Measurements from ENCODE around the gene CCHCR1. TPM values are rescaled to one million over a fixed set of nuclear protein-coding genes. Genes with fewer than 3 reads are reported as not detected.
"Not testable (repeated sequence)": the region's sequence is repeated elsewhere in the genome, so short reads cannot be mapped to it uniquely, and the experiment has no call there.

CCHCR1 gene
- total RNA-seq, 1 donor from 2014 or later = 48.6 TPM

GRCh38 chr6:31202259-31203166, 44.9 kb upstream of the CCHCR1 start:
- no peak for DNase-seq (ENCODE audit: low read depth, low spot score)
- H3K9me3 Mint-ChIP-seq = peaks cover 3% of the 10 kb centered on the region
- no peaks in the 10 kb centered on the region for H3K36me3 Mint-ChIP-seq (ENCODE audit: low read depth)
- H3K4me3 Mint-ChIP-seq = peak overlapping the region; percentile 59
- no peak overlapping the region for H3K27ac Mint-ChIP-seq (ENCODE audit: unreplicated experiment)
- no peaks in the 10 kb centered on the region for H3K27me3 Mint-ChIP-seq (ENCODE audit: low read depth)
- no peak for TF ChIP-seq CTCF (conservative IDR thresholded peaks at IDR 0.05)
- peaks cover 16% of the 10 kb centered on the region for H3K4me1 Mint-ChIP-seq

GRCh38 chr6:31199105-31199452, 41.5 kb upstream of the CCHCR1 start:
- H3K4me3 Mint-ChIP-seq; H3K27ac Mint-ChIP-seq (ENCODE audit: unreplicated experiment); H3K9me3 Mint-ChIP-seq: not testable (repeated sequence)

GRCh38 chr6:31197559-31198305, 40.1 kb upstream of the CCHCR1 start:
- peak overlapping the region; percentile 62 for H3K27ac Mint-ChIP-seq (ENCODE audit: unreplicated experiment)
- peak; percentile 42 for DNase-seq (ENCODE audit: low read depth, low spot score)
- no peak for TF ChIP-seq CTCF (conservative IDR thresholded peaks at IDR 0.05)
- H3K27me3 Mint-ChIP-seq (ENCODE audit: low read depth) = no peaks in the 10 kb centered on the region
- peaks cover 3% of the 10 kb centered on the region for H3K9me3 Mint-ChIP-seq
- no peaks in the 10 kb centered on the region for H3K36me3 Mint-ChIP-seq (ENCODE audit: low read depth)
- H3K4me3 Mint-ChIP-seq = peak overlapping the region; percentile 95
- peaks cover 8% of the 10 kb centered on the region for H3K4me1 Mint-ChIP-seq

More at GRCh38 chr6:31199105-31199452, 41.5 kb upstream of the CCHCR1 start:
- peaks cover 19% of the 10 kb centered on the region for H3K4me1 Mint-ChIP-seq
- H3K27me3 Mint-ChIP-seq (ENCODE audit: low read depth); H3K36me3 Mint-ChIP-seq (ENCODE audit: low read depth); DNase-seq (ENCODE audit: low read depth, low spot score): not testable (repeated sequence)

DNA sequence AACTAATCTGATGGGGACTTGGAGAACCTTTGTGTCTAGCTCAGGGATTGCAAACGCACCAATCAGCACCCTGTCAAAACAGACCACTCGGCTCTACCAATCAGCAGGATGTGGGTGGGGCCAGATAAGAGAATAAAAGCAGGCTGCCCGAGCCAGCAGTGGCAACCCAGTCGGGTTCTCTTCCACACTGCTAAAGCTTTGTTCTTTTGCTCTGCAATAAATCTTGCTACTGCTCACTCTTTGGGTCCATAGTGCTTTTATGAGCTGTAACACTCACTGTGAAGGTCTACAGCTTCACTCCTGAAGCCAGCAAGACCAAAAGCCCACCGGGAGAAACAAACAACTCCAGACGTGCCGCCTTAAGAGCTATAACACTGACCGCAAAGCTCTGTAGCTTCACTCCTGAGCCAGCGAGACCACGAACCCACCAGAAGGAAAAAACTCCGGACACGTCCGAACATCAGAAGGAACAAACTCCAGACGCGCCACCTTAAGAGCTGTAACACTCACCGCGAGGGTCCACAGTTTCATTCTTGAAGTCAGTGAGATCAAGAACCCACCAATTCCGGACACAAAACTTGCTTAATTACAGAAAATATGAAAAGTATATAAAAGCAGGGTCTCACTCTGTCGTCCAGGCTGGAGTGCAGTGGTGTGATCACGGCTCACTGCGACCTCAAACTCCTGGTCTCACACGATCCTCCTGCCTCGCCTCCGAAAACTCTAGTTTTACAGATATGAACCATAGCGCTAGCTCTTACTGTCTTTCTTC, 38.8 kb upstream of the CCHCR1 start:
- not testable (repeated sequence) for H3K9me3 Mint-ChIP-seq, H3K4me1 Mint-ChIP-seq
- peak overlapping the region; percentile 1 for H3K27ac Mint-ChIP-seq (ENCODE audit: unreplicated experiment)

DNA sequence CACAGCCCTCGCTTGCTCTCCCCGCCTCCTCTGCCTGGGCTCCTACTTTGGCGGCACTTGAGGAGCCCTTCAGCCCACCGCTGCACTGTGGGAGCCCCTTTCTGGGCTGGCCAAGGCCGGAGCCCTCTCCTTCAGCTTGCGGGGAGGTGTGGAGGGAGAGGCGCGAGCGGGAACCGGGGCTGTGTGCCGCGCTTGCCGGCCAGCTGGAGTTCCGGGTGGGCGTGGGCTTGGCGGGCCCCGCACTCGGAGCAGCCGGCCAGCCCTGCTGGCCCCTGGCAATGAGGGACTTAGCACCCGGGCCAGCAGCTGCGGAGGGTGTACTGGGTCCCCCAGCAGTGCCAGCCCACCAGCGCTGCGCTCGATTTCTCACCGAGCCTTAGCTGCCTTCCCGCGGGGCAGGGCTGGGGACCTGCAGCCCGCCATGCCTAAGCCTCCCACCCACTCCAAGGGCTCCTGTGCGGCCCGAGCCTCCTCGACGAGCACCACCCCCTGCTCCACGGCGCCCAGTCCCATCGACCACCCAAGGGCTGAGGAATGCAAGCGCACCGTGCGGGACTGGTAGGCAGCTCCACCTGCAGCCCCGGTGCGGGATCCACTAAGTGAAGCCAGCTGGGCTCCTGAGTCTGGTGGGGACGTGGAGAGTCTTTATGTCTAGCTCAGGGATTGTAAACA, 37.8 kb upstream of the CCHCR1 start:
- DNase-seq (ENCODE audit: low read depth, low spot score); H3K36me3 Mint-ChIP-seq (ENCODE audit: low read depth); H3K4me1 Mint-ChIP-seq; H3K27me3 Mint-ChIP-seq (ENCODE audit: low read depth); H3K27ac Mint-ChIP-seq (ENCODE audit: unreplicated experiment); H3K9me3 Mint-ChIP-seq; H3K4me3 Mint-ChIP-seq: not testable (repeated sequence)

More for the DNA sequence above, 38.8 kb upstream of the CCHCR1 start:
- DNase-seq (ENCODE audit: low read depth, low spot score); H3K27me3 Mint-ChIP-seq (ENCODE audit: low read depth); H3K36me3 Mint-ChIP-seq (ENCODE audit: low read depth): not testable (repeated sequence)
- peak overlapping the region; percentile 95 for H3K4me3 Mint-ChIP-seq

DNA sequence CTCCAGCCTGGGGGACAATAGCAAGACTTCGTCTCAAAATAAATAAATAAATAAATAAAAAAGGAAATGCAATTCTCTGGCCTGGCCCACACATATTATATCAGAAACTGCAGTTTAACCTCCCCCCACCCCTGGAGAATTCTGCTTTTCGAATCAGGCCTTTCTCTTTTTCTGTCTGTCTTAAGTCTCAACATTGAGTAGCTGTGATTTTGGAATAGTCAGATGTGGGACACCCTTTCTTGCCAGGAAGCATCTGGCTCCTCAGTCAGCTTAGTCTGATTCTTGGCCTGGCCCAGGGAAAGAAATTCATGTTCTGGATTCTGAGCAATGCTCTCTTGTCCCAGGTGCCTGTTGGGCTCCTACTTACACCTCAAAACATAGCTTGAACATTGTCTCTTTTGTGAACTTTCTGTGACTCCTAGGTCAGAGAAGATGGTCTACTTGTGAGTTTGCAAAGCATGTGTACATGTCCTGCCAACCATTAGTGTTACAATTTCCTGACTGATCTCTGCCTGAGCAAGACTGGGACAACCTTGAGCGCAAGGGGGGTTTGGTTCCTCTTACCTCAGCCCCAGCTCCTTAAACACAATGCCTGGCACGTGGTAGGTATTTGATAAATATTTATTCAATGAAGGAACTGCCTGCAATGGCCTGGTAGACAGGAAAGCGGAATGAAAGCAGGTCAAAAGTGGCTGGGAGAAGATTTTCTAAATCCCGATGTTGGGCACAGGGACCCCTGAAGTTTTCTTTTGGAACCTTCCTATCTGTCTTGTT, 36.6 kb upstream of the CCHCR1 start:
- TF ChIP-seq CTCF (conservative IDR thresholded peaks at IDR 0.05) = no peak
- H3K9me3 Mint-ChIP-seq = no peaks in the 10 kb centered on the region
- H3K4me1 Mint-ChIP-seq = peaks cover 8% of the 10 kb centered on the region
- H3K27me3 Mint-ChIP-seq (ENCODE audit: low read depth) = no peaks in the 10 kb centered on the region
- no peak overlapping the region for H3K27ac Mint-ChIP-seq (ENCODE audit: unreplicated experiment)
- no peak for DNase-seq (ENCODE audit: low read depth, low spot score)
- H3K4me3 Mint-ChIP-seq = no peak overlapping the region
- H3K36me3 Mint-ChIP-seq (ENCODE audit: low read depth) = no peaks in the 10 kb centered on the region

Measured in neural crest cell (in vitro differentiated cells).